HG02588 (cell line): Measurements from ENCODE around the gene HSPBAP1.

Experiments
- ATAC-seq: cut with Tn5 transposase; IDR thresholded peaks from one replicate; pipeline ENCODE4 v1.9.1; 2021; ENCODE audit warnings: mild to moderate bottlenecking, moderate library complexity; ENCODE audit not compliant: unreplicated experiment

Gene HSPBAP1

DNA sequence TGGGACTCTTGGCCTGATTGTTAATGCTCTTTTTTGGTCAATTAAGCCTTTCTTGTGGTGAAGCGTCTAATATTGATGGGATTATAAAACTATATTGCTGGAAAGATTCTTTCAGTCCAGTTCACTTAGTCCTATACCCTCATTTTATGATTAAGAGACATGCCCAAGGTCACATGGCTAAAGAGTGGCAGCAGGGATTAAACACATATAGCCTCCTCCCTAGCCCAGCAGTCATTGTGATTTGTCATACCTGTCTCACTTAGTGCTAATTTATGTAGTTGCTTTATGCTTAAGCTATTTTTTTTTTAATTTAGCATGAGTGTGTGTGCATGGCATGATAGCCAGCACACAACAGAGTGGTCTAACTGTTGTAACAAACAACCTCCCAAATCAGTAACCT lies 103.5 kb downstream of the HSPBAP1 start:
- ATAC-seq: no peak
